MM.1S (cell line): Measurements from ENCODE around the gene ODAM.

Source experiments
- DNase-seq: peaks from one replicate; pipeline ENCODE4 v3.0.0-alpha.2; 2015
- H2AFZ ChIP-seq: fragments of 300-600 bp; sonication (generic); 2 replicates; pipeline ENCODE4 v1.6.0; 2016; ENCODE audit warnings: antibody characterized with exemption, low read length
- H3F3A ChIP-seq: fragments of 300-600 bp; sonication (generic); 2 replicates; pipeline ENCODE4 v1.6.1; 2016; ENCODE audit warnings: mild to moderate bottlenecking, antibody characterized with exemption, low read length, moderate library complexity, mixed read lengths; ENCODE audit not compliant: insufficient read depth
- H3K27ac ChIP-seq: fragments of 300-600 bp; sonication (generic); 2 replicates; pipeline ENCODE4 v1.5.1; 2016; ENCODE audit warnings: mild to moderate bottlenecking, low read length
- H3K27me3 ChIP-seq: fragments of 300-600 bp; sonication (generic); replicated peaks from 2 replicates; pipeline ENCODE4 v1.6.0; 2016; ENCODE audit warnings: low read length; ENCODE audit not compliant: insufficient read depth
- H3K36me3 ChIP-seq: fragments of 300-600 bp; sonication (generic); replicated peaks from 2 replicates; pipeline ENCODE4 v1.6.1; 2016; ENCODE audit warnings: mild to moderate bottlenecking, low read length, mixed read lengths; ENCODE audit not compliant: insufficient read depth
- H3K4me1 ChIP-seq: fragments of 300-600 bp; sonication (generic); 2 replicates; pipeline ENCODE4 v1.6.1; 2016; ENCODE audit warnings: low read length, mixed read lengths
- H3K4me2 ChIP-seq: fragments of 300-600 bp; sonication (generic); 2 replicates; pipeline ENCODE4 v1.6.0; 2016; ENCODE audit warnings: low read depth, low read length
- H3K4me3 ChIP-seq: fragments of 300-600 bp; sonication (generic); 2 replicates; pipeline ENCODE4 v1.5.1; 2016; ENCODE audit warnings: low read length, mixed read lengths
- H3K79me2 ChIP-seq: fragments of 300-600 bp; sonication (generic); 2 replicates; pipeline ENCODE4 v1.6.1; 2016; ENCODE audit warnings: mixed run types, low read length, mixed read lengths
- H3K9ac ChIP-seq: fragments of 300-600 bp; sonication (generic); 2 replicates; pipeline ENCODE4 v1.6.1; 2016; ENCODE audit warnings: low read length, mixed read lengths
- H3K9me2 ChIP-seq: fragments of 300-600 bp; sonication (generic); replicated peaks from 2 replicates; pipeline ENCODE4 v1.6.1; 2016; ENCODE audit warnings: mild to moderate bottlenecking, low read length, mixed read lengths; ENCODE audit not compliant: insufficient read depth
- H3K9me3 ChIP-seq: fragments of 300-600 bp; sonication (generic); replicated peaks from 2 replicates; pipeline ENCODE4 v1.6.1; 2016; ENCODE audit warnings: mild to moderate bottlenecking, low read length, mixed read lengths; ENCODE audit not compliant: insufficient read depth
- H4K20me1 ChIP-seq: fragments of 300-600 bp; sonication (generic); 2 replicates; pipeline ENCODE4 v1.6.1; 2016; ENCODE audit warnings: mild to moderate bottlenecking, low read length, moderate library complexity, mixed read lengths; ENCODE audit not compliant: insufficient read depth
- CTCF ChIP-seq: fragments of 300-600 bp; sonication (generic); IDR thresholded peaks from 2 replicates; pipeline ENCODE4 v1.5.1; 2016; ENCODE audit warnings: antibody characterized with exemption, low read length, mixed read lengths
- EZH2 ChIP-seq: fragments of 300-600 bp; sonication (generic); optimal IDR thresholded peaks from 2 replicates; pipeline ENCODE3; 2017; ENCODE audit warnings: low read depth, mild to moderate bottlenecking, antibody characterized with exemption, low read length, mixed read lengths
- EZH2phosphoT487 ChIP-seq: fragments of 300-600 bp; sonication (generic); IDR thresholded peaks from 2 replicates; pipeline ENCODE4 v1.6.1; 2018; ENCODE audit warnings: antibody characterized with exemption, low read length

Gene ODAM, protein sequence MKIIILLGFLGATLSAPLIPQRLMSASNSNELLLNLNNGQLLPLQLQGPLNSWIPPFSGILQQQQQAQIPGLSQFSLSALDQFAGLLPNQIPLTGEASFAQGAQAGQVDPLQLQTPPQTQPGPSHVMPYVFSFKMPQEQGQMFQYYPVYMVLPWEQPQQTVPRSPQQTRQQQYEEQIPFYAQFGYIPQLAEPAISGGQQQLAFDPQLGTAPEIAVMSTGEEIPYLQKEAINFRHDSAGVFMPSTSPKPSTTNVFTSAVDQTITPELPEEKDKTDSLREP

GRCh38 chr4:70195425-70195824 lies at the start of gene ODAM:
Gene ODAM (plus strand): TSS chr4:70195725. CDS start chr4:70196544, 819 bp downstream.
- Histone ChIP-seq H3K36me3 (no peaks in the 10 kb centered on the region), H3K27ac (no peak within 1 kb of the TSS), H3K27me3 (no peaks in the 10 kb centered on the region), H2AFZ (no peak within 1 kb of the TSS), H3K9me2 (no peaks in the 10 kb centered on the region), H3K9ac (no peak within 1 kb of the TSS), H4K20me1 (no peaks in the 10 kb centered on the region), H3K4me3 (no peak within 1 kb of the TSS), H3K4me2 (no peak within 1 kb of the TSS), H3K4me1 (no peaks in the 10 kb centered on the region), H3F3A (no peaks in the 10 kb centered on the region), H3K9me3 (no peaks in the 10 kb centered on the region), H3K79me2 (no peaks in the 10 kb centered on the region)
- TF ChIP-seq CTCF (no peak), EZH2phosphoT487 (no peak), EZH2 (no peak)
- no peak for DNase-seq

DNA sequence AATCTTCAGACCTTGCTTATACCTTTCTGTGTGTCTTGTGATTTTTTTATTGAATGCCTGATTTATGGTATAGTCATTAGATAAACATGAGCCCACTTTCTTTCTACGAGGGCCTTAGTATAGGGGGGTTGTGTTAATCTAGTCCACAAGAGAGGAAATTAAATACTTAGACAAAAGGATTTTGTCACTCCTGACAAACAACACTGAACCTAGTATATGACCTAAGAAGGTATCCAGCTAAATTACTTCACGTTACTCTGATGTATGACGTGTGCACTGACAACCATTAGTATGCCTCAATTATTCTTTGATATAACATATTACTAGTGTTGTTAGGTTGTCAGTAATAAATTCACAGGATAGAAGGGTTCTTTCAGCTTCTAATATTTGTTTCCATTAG lies 44.3 kb upstream of the ODAM start:
- Histone ChIP-seq H3K79me2 (no peaks in the 10 kb centered on the region), H4K20me1 (no peaks in the 10 kb centered on the region), H3K9me3 (no peaks in the 10 kb centered on the region), H3K4me3 (no peak overlapping the region), H3K27ac (no peak overlapping the region), H3F3A (no peaks in the 10 kb centered on the region), H3K36me3 (no peaks in the 10 kb centered on the region), H3K9me2 (no peaks in the 10 kb centered on the region), H3K4me1 (no peaks in the 10 kb centered on the region), H3K4me2 (no peak overlapping the region), H3K27me3 (no peaks in the 10 kb centered on the region), H2AFZ (no peak overlapping the region), H3K9ac (no peak overlapping the region)
- DNase-seq, result no peak
- TF ChIP-seq EZH2 (no peak), CTCF (no peak), EZH2phosphoT487 (no peak)

GRCh38 chr4:70152088-70152487 lies 43.4 kb upstream of the ODAM start:
- Histone ChIP-seq H3K36me3 (no peaks in the 10 kb centered on the region), H3K27ac (no peak overlapping the region), H3F3A (no peaks in the 10 kb centered on the region), H3K9me2 (no peaks in the 10 kb centered on the region), H3K9me3 (no peaks in the 10 kb centered on the region), H3K79me2 (no peaks in the 10 kb centered on the region), H3K4me3 (no peak overlapping the region), H3K4me2 (no peak overlapping the region), H3K4me1 (no peaks in the 10 kb centered on the region), H2AFZ (no peak overlapping the region), H3K27me3 (no peaks in the 10 kb centered on the region), H4K20me1 (no peaks in the 10 kb centered on the region), H3K9ac (no peak overlapping the region)
- no peak for DNase-seq
- TF ChIP-seq CTCF, result no peak
- TF ChIP-seq EZH2, result no peak
- no peak for TF ChIP-seq EZH2phosphoT487
